Measurements from ENCODE around the gene PLA2R1.
"Not testable (repeated sequence)": the region's sequence is repeated elsewhere in the genome, so short reads cannot be mapped to it uniquely, and the experiment has no call there.

The PLA2R1 gene

GRCh38 chr2:159976527-159977160 is 85.8 kb downstream of the PLA2R1 start:
- DNase-seq, result no peak

DNA sequence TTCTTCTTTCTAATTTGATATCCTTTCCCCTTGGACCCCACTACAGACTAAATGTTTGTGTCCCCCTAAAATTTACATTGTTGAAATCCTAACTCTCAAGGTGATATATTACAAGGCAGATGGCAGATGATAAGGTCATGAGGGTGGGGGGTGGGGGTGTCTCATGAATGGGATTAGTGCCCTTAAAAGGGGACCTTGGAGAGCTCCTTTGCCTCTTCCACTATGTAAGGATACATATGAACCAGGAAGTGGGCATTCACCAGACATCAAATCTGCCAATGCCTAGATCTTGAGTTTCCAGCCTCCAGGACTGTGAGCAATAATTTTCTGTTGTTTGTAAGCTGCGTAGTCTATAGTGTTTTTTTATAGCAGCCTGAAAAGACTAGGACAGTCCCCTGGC is 89.1 kb downstream of the PLA2R1 start:
- no peak for DNase-seq

DNA sequence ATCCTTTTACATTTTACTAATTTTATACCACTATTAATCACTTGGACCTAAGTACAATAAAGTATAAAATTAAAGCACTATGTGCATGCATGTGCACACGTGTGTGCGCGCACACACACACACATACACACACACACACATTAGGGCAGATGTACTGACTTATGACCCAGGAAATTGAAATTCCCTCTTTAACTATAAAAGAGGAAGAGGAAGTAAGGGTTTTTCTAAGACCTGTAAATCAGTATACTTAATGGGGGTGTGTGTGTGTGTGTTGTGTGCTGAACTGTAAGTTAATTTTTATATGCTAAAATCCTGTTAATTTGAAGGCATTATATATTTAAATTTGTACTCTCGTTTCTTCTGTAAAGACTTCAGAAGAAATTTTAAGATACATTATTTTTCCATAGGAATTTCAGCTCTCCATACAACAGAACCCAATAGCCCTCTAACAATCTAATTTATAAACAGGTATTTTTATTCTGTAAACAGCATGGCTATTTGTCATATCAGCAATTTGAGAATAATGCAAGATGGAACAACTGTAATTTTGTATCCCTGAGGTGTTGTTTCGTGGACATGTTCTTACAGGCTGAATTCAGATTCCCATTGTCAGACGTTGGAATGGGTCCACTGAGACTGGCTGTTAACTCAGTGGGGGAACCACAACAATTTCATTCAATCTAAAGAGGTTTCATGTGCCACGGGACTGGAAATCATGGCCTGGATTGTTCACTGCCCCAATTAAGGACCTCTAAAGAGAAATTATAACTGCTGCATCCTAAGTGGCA is 90.9 kb downstream of the PLA2R1 start:
- DNase-seq, result no peak

GRCh38 chr2:159970548-159970947 is 91.9 kb downstream of the PLA2R1 start:
- DNase-seq, result not testable (repeated sequence)

GRCh38 chr2:159968279-159968900 is 94.0 kb downstream of the PLA2R1 start:
- no peak for DNase-seq

DNA sequence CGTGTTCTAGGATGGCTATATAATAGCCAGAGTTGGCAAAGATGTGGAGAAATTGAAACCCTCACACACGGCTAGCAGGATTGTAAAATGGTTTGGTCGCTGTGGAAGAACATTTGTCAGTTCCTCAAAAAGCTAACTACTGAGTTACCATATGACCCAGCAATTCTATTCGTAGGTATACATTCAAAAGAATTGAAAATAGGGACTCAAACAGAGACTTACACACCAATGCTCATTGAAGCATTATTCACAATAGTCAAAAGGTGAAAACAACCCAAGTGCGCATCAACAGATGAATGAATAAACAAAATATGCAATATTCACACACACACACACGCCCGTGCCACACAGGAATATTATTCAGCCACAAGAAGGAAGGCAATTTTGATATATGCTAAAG is 98.7 kb downstream of the PLA2R1 start:
- DNase-seq, result no peak

- not testable (repeated sequence) for DNase-seq
Measured at GRCh38 chr2:159962513-159962912, 99.9 kb downstream of the PLA2R1 start.

- no peak for DNase-seq
Measured at GRCh38 chr2:159961451-159961850, 101.0 kb downstream of the PLA2R1 start.

DNA sequence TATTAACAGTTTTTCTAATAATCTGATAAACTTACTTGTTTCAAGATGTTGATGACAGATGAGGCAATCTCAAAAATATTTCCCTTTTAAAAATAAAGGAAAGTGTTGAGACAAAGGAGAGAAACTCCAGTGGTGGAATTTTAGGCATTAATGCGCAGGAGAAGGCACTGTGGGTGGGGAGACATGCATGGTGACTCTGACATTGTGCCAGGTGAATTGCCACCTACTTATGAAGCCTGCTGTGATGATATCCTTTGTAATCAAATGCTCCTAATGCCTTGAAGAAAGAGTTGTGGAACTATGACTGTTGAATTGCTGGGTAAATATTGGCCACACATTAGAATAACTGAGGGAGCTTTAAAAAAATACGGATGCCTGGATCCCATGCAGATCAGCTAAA is 101.4 kb downstream of the PLA2R1 start:
- no peak for DNase-seq

GRCh38 chr2:159960414-159960813 is 102.0 kb downstream of the PLA2R1 start:
- DNase-seq, result no peak

DNA sequence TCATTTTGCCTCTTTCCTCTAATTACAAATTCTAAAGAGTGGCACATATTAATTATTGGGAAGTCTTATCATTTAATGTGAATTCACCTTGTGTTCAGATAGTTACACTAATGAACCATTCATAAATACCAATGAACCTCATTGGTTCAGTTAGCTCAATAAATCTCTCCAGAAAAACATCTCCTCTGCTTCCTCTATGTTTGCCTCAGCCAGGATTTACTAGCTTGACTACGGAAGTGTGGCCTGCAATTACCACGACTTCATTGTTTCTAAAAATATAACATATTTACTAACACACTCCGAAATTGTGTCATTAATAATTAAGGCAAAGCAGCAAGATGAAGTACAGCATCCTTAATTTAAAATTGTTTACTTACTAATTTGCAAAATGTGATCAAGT is 103.3 kb downstream of the PLA2R1 start:
- no peak for DNase-seq

- no peak for DNase-seq
Measured at GRCh38 chr2:159953136-159953823, 109.1 kb downstream of the PLA2R1 start.

DNA sequence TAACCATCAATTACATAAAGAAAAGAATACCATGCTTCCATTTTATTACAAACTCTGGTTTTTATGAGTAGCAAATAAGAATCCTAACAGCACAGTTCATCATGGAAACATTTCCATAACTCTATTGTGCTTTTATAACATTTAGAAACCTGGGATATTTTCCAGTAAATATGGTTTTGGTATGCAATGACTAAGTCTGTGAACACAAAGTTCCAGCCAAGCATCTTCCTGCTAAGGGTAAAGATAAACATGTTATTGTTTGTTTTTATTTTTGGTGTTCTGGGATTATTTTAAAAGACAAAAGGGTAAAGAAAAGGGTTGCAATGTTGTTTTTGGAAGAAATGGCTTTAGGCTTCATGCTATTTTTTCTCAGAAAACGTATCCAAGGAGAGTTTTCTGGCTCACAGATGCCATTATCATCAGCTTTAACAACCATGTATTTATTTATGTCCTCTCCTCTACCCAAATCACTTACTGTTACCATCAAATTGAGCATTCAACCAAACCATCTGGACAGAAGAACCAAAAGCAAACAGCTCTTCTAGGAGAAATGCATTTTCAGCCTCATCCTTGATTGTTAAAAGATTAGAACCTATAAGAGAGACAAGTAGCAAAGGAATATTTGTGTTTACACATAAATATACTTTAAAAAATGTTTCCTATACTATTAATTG is 116.0 kb downstream of the PLA2R1 start:
- no peak for DNase-seq

GRCh38 chr2:159944874-159945273 is 117.5 kb downstream of the PLA2R1 start:
- no peak for DNase-seq

GRCh38 chr2:159942146-159942545 is 120.3 kb downstream of the PLA2R1 start:
- no peak for DNase-seq

DNA sequence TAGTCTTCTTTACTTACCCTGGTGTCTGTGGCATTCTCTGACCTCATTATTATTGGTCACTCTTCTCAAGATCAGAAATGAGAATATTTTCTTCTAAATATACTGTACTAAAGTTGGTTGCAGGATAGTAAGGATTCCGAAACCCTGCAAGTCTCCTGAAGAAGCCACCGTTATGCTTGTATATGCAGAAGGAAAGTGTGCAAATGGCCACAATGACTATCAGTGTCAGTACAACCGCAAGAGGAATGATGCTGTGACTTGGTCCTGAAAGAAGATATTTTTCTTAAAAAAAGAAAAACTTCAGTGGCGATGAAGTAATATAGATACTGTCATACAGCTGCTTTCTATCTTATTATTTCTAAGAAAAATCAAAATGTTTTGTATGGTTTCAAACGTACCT is 120.7 kb downstream of the PLA2R1 start:
- DNase-seq, result no peak

GRCh38 chr2:159939946-159940345 is 122.5 kb downstream of the PLA2R1 start:
- DNase-seq, result no peak

DNA sequence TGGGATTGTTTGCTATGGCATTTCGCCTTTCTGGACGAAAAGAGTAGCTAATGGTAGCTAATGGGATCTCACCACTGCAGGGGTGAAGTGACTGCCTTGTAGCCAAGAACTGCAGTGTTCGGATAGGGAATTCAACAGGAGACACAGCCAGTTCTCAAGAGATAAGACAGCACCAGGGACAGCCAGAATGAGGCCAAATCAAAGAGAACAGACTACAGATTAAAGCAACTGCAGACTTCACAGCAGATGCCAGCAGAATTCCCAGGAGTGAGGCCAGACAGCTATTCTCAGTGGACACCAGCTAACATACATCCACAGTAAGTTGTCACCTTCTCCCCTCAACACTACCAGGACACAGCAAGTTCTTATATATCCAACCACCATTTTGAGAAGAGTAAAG is 124.0 kb downstream of the PLA2R1 start:
- DNase-seq, result no peak

- DNase-seq, result no peak
Measured at GRCh38 chr2:159936471-159936870, 125.9 kb downstream of the PLA2R1 start.

DNA sequence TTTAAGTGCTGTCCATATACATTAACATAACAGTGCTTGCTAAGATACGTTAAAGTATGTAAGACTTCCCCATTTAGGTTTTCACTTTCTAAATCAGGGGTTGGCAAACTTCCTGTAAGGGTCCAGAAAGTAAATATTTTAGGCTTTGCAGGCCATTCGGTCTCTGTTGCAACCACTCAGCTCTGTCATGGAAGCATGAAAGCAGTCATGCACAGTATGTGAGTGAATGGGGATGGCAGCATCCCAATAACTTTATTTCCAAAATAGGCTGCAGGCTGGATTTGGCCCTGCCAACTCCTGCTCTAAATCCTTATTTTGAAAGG is 128.7 kb downstream of the PLA2R1 start:
- DNase-seq, result no peak

DNA sequence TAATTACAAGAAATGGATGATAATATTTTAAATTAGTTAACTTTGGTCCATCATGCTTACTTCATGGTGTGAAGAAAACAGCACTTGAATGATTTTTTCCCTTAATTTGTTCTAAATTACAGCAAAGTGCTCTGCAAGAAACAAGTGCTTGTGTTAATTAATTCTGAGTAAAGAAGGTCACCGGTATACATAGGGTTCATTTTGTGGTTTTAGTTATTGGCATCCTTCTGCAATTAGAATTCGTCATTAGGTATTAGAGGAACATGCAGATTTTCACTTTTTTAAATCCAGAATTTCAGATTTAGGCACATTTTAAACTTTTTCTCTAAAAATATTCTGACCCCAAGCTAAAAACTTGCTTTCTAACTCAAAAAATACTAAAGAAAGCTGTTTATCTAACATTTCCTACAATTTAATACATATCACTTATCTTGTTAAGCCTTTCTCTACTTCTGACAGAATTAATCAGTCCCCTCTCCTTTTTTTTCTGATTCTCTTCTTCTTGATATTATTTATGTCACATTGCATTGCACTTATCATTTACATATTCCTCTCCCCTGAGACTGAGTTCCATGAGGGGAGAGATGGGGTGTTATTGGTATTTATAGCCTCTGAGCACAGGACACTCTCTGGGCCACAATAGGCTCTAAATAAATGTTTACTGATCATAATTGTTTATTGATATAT is 129.2 kb downstream of the PLA2R1 start:
- DNase-seq, result no peak

DNA sequence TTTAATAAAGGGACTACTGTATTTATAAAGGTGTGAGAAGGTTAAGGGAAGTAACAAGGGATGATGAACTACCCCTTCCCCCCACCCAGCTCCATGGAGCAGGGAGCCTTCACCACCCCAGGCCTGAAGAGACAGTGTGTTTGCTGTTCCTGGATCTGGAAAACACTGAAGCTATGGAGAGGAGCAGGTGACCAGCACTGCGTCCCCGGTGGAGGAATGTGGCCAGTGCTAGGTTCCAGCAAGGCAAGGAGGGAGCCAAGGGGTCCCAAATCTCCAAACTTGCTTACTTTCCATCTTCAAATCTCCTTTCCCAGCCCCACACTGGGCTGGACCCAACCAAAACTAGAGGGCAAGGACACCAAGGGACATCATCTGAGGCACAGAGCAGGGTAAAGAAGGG is 135.7 kb downstream of the PLA2R1 start:
- DNase-seq, result no peak

- DNase-seq, result no peak
Measured at GRCh38 chr2:159925975-159926374, 136.4 kb downstream of the PLA2R1 start.
